ENCODE measurements around the gene VWF. TPM values are rescaled to one million over a fixed set of nuclear protein-coding genes. Genes with fewer than 3 reads are reported as not detected.

Gene VWF
- total and polyA plus RNA-seq, 10 of the 15 experiments (the other 5 are each of a cell fraction or from before 2014, with no cell fraction given), result 0.08 to 0.23 TPM; not detected in 8

DNA sequence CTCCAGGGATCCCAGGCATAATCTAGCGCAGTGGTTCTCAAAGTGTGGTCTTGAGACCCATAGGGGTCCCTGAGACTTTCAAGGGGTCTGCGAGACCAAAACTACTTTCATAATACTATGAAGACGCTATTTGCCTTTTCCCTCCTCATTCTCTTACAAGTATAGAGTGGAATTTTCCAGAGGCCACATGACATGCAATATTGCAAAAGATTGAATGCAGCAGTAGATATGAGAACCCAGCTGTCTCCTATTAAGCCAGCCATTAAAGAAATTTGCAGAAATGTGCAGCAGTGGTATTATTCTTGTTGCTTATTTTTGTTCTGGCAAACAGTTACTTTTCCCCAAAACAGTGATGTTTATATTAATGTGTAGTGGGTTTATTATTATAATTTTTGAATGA, 62.8 kb downstream of the VWF start:
- TF ChIP-seq ESRRA (IDR thresholded peaks at IDR 0.05; ENCODE audit: low read length), result no peak
- TF ChIP-seq PAX8 (IDR thresholded peaks at IDR 0.05), result no peak
- TF ChIP-seq, protein P1, sequence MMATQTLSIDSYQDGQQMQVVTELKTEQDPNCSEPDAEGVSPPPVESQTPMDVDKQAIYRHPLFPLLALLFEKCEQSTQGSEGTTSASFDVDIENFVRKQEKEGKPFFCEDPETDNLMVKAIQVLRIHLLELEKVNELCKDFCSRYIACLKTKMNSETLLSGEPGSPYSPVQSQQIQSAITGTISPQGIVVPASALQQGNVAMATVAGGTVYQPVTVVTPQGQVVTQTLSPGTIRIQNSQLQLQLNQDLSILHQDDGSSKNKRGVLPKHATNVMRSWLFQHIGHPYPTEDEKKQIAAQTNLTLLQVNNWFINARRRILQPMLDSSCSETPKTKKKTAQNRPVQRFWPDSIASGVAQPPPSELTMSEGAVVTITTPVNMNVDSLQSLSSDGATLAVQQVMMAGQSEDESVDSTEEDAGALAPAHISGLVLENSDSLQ (IDR thresholded peaks at IDR 0.05), result no peak
- TF ChIP-seq, protein P2, sequence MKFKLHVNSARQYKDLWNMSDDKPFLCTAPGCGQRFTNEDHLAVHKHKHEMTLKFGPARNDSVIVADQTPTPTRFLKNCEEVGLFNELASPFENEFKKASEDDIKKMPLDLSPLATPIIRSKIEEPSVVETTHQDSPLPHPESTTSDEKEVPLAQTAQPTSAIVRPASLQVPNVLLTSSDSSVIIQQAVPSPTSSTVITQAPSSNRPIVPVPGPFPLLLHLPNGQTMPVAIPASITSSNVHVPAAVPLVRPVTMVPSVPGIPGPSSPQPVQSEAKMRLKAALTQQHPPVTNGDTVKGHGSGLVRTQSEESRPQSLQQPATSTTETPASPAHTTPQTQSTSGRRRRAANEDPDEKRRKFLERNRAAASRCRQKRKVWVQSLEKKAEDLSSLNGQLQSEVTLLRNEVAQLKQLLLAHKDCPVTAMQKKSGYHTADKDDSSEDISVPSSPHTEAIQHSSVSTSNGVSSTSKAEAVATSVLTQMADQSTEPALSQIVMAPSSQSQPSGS (IDR thresholded peaks at IDR 0.05; ENCODE audit: low read length), result no peak
- no peak for TF ChIP-seq YY1 (IDR thresholded peaks at IDR 0.05; ENCODE audit: low read depth, low read length)
- TF ChIP-seq STAT1 (conservative IDR thresholded peaks at IDR 0.05), result no peak
- TF ChIP-seq, protein P3, sequence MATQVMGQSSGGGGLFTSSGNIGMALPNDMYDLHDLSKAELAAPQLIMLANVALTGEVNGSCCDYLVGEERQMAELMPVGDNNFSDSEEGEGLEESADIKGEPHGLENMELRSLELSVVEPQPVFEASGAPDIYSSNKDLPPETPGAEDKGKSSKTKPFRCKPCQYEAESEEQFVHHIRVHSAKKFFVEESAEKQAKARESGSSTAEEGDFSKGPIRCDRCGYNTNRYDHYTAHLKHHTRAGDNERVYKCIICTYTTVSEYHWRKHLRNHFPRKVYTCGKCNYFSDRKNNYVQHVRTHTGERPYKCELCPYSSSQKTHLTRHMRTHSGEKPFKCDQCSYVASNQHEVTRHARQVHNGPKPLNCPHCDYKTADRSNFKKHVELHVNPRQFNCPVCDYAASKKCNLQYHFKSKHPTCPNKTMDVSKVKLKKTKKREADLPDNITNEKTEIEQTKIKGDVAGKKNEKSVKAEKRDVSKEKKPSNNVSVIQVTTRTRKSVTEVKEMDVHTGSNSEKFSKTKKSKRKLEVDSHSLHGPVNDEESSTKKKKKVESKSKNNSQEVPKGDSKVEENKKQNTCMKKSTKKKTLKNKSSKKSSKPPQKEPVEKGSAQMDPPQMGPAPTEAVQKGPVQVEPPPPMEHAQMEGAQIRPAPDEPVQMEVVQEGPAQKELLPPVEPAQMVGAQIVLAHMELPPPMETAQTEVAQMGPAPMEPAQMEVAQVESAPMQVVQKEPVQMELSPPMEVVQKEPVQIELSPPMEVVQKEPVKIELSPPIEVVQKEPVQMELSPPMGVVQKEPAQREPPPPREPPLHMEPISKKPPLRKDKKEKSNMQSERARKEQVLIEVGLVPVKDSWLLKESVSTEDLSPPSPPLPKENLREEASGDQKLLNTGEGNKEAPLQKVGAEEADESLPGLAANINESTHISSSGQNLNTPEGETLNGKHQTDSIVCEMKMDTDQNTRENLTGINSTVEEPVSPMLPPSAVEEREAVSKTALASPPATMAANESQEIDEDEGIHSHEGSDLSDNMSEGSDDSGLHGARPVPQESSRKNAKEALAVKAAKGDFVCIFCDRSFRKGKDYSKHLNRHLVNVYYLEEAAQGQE (IDR thresholded peaks at IDR 0.05; ENCODE audit: low read depth, low read length), result no peak
- no peak for TF ChIP-seq SUPT20H (IDR thresholded peaks at IDR 0.05; ENCODE audit: borderline replicate concordance, control insufficient read depth, low read depth, low read length)
- ChIA-PET SMC1A (ENCODE audit: uncharacterized antibody, unreplicated experiment) (no interaction called here), POLR2A (no interaction called here), RAD21 (ENCODE audit: unreplicated experiment) (no interaction called here), CTCF (interaction anchor here (1.4 to 2.8 kb wide), 3 partner anchors 134 to 223 kb away, joined by 3 to 11 read pairs (median 5); no protein-coding TSS in a partner anchor)
- Histone ChIP-seq H4K20me1 (ENCODE audit: control insufficient read depth, insufficient read depth) (no peaks in the 10 kb centered on the region), H3K4me1 (ENCODE audit: control insufficient read depth, insufficient read depth, low read length) (no peaks in the 10 kb centered on the region), H3K79me2 (ENCODE audit: control insufficient read depth, insufficient read depth, low read length) (no peaks in the 10 kb centered on the region), H3K9ac (ENCODE audit: control insufficient read depth, insufficient read depth, low read length) (no peak overlapping the region), H3K4me3 (no peak overlapping the region), H3K4me2 (ENCODE audit: control insufficient read depth, insufficient read depth) (no peak overlapping the region), H3K27ac (ENCODE audit: control insufficient read depth, insufficient read depth) (no peak overlapping the region), H3K27me3 (replicated peaks in 1 of 2; ENCODE audit: control insufficient read depth in 2 of 2, insufficient read depth in 2 of 2, low read length in 1 of 2) (no peaks in the 10 kb centered on the region; a peak in 1 of 4 replicates), H2AFZ (ENCODE audit: control insufficient read depth, low read depth, low read length) (no peak overlapping the region), H3K9me3 (replicated peaks; ENCODE audit: control insufficient read depth, insufficient read depth, low read length) (no peaks in the 10 kb centered on the region), H3K36me3 (ENCODE audit: control insufficient read depth in 2 of 2, insufficient read depth in 2 of 2, low read length in 1 of 2) (no peaks in the 10 kb centered on the region)
- in situ Hi-C loops (cut with MboI), result loop anchor here (5.0 kb wide), 1 partner anchor 226 kb away; no protein-coding TSS in a partner anchor
- WGBS (ENCODE audit: insufficient coverage, insufficient replicate concordance, low lambda C conversion rate, missing lambda C conversion rate), result 34% methylated on average over 3 of the region's 3 CpGs
- FAIRE-seq (no peak), DNase-seq (ENCODE audit: low read depth, low spot score) (no peak), ATAC-seq (no peak)
- no TSS peak for BruUV-seq (replicated peaks)
- intact Hi-C loops (cut with micrococcal nuclease; ENCODE audit: unreplicated experiment), result loop anchor here (2.0 kb wide), 1 partner anchor 133 kb away; no protein-coding TSS in a partner anchor
